Left ventricle myocardium inferior (tissue), 1 donor: Measurements from ENCODE around the gene ADAMTS2. TPM values are rescaled to one million over a fixed set of nuclear protein-coding genes. Genes with fewer than 3 reads are reported as not detected.

ENCODE experiments used
- DNase-seq: peaks from one replicate; pipeline ENCODE4 v3.0.0-alpha.2; 2020
- H3K27ac ChIP-seq: fragments of 200-600 bp; replicated peaks from 2 replicates; pipeline ENCODE4 v1.8.0; 2021
- H3K27me3 ChIP-seq: fragments of 200-600 bp; 2 replicates; pipeline ENCODE4 v1.8.0; 2021; ENCODE audit warnings: low read depth
- H3K36me3 ChIP-seq: fragments of 200-600 bp; 2 replicates; pipeline ENCODE4 v1.8.0; 2021
- H3K4me1 ChIP-seq: fragments of 200-600 bp; 2 replicates; pipeline ENCODE4 v1.8.0; 2021
- H3K4me3 ChIP-seq: fragments of 200-600 bp; 2 replicates; pipeline ENCODE4 v1.8.0; 2021; ENCODE audit warnings: mild to moderate bottlenecking, moderate library complexity
- H3K9me3 ChIP-seq: fragments of 200-600 bp; replicated peaks from 2 replicates; pipeline ENCODE4 v1.8.0; 2021
- CTCF ChIP-seq: fragments of 200-600 bp; IDR thresholded peaks from 2 replicates; pipeline ENCODE4 v1.8.0; 2021; ENCODE audit warnings: antibody characterized with exemption, mild to moderate bottlenecking, borderline replicate concordance
- intact Hi-C: fragments of 100-400 bp; cut with micrococcal nuclease; formaldehyde crosslinking; loops from one replicate; pipeline ENCODE4 v1.11.0; 2022
- total RNA-seq: library from RNA; stranded (reverse); fragmentation: NEBNext Ultra II Directional; extraction: Animal tissue kit (Norgen Biotek cat#: 25700); gene quantifications from one replicate; pipeline ENCODE4 v1.2.1, GENCODE V29; 2021
- donor health status: DM: no; HTN: yes; CAD: no; lungs with severe emphysema.

The ADAMTS2 gene
- total RNA-seq, 1 donor from 2014 or later = 4.6 TPM

GRCh38 chr5:179307013-179307800 lies 38.1 kb downstream of the ADAMTS2 start:
- intact Hi-C loops = no loop called here
- H3K4me3 ChIP-seq = no peak overlapping the region
- no peak for DNase-seq
- TF ChIP-seq CTCF = no peak
- no peak overlapping the region for H3K27ac ChIP-seq
- peaks cover 36% of the 10 kb centered on the region for H3K9me3 ChIP-seq
- H3K36me3 ChIP-seq = no peaks in the 10 kb centered on the region
- H3K27me3 ChIP-seq = no peaks in the 10 kb centered on the region
- no peaks in the 10 kb centered on the region for H3K4me1 ChIP-seq

GRCh38 chr5:179306191-179307012 lies 38.9 kb downstream of the ADAMTS2 start:
- H3K27ac ChIP-seq = no peak overlapping the region
- intact Hi-C loops = no loop called here
- no peak for TF ChIP-seq CTCF
- H3K4me3 ChIP-seq = no peak overlapping the region
- H3K27me3 ChIP-seq = peaks cover 6% of the 10 kb centered on the region
- H3K4me1 ChIP-seq = no peaks in the 10 kb centered on the region
- H3K9me3 ChIP-seq = peaks cover 36% of the 10 kb centered on the region
- no peaks in the 10 kb centered on the region for H3K36me3 ChIP-seq
- no peak for DNase-seq

- intact Hi-C loops = no loop called here
- Histone ChIP-seq H3K36me3 (no peaks in the 10 kb centered on the region), H3K4me1 (no peaks in the 10 kb centered on the region), H3K27ac (no peak overlapping the region), H3K9me3 (peaks cover 36% of the 10 kb centered on the region), H3K4me3 (no peak overlapping the region), H3K27me3 (peaks cover 13% of the 10 kb centered on the region)
- no peak for DNase-seq
- no peak for TF ChIP-seq CTCF
Observed at GRCh38 chr5:179304871-179305270, 40.4 kb downstream of the ADAMTS2 start.

- intact Hi-C loops = no loop called here
- no peak overlapping the region for H3K27ac ChIP-seq
Observed at GRCh38 chr5:179304466-179304865, 40.8 kb downstream of the ADAMTS2 start.

More at GRCh38 chr5:179304466-179304865, 40.8 kb downstream of the ADAMTS2 start:
- Histone ChIP-seq H3K36me3 (no peaks in the 10 kb centered on the region), H3K4me1 (no peaks in the 10 kb centered on the region), H3K4me3 (no peak overlapping the region), H3K9me3 (peaks cover 36% of the 10 kb centered on the region), H3K27me3 (peaks cover 13% of the 10 kb centered on the region)
- no peak for TF ChIP-seq CTCF
- DNase-seq = no peak
